NCI-H1436 (cell line): ENCODE data around the gene ATP6V0E2.
A peak's percentile ranks its signal among the peaks of the same experiment; 100 is the strongest.

Experiments
- DNase-seq: peaks from one replicate; lab custom pipeline; 2025; lab: John Stamatoyannopoulos, UW

Gene ATP6V0E2

DNA sequence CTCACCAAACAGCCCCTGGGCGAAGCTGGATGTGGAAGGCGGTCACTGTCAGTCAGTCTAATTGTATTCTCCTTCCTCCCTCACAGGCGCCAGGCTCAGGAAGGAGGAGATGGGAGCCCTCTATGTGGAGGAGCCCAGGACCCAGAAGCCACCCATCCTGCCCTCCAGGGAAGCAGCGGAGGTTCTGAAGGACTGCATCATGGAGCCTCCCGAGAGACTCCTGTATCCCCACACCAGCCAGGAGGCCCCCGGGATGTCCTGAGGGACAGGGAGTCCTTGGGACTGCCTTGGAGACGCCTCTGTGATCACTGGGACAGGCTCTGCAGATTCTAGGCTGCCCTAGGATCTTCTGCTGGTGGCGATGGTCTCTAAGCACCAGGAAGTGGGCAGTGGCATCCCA lies 9.7 kb upstream of the ATP6V0E2 start:
- no peak for DNase-seq

DNA sequence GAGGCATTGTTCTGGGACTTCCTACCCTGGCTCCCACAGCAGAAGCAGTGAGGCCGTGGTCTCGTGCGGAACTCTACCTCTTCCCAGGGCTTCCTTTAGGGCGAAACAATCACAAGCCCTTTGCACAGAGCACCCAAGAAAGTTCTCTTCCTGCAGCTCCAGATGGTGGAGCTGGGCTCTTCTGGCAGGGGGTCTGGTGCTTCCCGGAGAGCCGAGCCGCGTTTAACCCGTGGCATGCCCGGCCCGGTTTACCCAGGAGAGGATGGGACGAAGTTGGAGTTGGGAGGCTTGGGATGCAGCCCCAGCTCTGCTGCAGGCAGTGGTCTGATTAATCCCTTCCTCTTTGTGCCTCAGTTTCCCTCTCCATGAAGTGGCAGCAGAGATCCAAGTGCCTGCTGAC lies 9.0 kb upstream of the ATP6V0E2 start:
- no peak for DNase-seq

DNA sequence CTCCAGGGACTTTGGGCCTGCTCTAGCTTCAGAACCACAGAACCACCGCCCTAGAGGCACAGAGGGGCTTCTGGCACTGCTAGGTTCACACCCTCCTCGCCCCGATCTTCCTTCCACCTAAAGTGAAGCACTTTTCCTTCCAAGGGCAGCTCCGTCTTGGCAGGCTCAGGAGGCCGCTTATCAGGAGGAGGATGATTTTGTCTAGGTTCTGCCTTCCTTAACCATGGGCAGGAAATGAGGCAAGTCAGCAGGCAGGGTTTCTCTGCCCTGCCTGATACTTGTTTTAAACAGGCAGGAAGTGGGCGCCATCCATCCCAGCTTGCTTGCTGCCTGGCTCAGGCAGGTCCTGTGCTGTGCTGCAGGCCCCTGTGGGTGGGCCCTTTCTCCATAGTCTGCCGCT lies 8.3 kb upstream of the ATP6V0E2 start:
- no peak for DNase-seq

DNA sequence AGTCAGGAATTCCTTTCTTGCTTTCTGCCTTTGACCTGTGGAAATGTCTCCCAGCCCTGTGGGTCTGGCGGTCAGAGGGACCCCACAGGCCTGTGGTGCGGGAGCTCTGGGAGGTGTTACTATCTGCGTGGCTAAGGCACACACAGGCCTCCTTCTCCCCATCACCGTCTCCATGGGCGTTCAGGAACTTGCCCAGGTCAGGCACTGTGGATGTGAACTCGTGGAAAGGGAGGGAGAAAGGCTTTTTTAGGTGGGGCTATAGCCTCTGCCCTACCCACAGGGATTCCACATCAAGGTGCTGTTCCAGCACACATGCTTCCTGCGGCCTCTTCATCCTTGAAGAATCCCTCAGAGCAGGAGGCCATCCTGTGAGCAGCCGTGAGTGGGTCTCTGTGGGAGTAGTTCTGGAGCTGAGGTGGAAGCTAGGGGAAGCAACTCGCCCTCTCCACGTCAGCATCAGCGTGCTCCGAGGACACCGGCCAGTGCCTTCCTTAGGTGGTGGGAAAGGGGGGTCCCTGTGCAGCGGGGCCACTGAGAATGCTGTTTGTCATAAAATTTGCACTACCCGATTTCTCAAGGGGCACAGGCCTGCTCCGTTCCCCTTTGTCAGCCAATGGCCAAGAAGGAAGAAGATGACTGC lies 7.5 kb upstream of the ATP6V0E2 start:
- no peak for DNase-seq

DNA sequence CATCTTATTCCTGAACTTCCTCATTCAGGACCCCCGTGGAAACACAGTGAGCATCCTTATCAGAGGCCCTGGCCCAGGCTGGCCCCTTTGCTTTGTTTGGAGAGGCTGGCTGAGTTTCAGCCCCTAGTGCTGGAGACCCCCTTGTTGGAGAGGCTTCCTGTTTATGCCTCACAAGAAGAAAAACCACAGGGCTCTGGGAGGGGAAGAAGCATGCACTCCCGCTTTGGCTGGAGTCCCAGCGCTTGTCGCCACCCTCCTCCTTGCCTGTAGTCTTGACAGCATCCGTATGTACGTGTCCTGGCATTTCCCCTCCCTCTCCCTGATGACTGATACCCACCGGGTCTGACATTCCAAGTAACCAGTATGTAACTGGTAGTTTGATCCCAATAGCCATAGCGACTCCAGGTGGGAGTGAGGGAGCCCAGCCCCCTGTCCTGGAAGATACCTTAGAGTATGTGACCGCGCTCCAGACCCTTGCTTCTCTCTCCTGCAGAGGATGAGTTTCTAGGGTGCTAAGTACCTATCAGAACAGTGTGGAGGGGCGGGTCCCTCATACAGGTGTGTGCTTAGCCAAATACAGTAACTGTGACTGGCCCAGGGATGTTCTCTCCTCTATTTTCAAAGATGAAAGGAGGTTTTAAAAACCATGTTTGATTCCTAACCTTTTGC lies 6.9 kb upstream of the ATP6V0E2 start:
- DNase-seq = no peak

DNA sequence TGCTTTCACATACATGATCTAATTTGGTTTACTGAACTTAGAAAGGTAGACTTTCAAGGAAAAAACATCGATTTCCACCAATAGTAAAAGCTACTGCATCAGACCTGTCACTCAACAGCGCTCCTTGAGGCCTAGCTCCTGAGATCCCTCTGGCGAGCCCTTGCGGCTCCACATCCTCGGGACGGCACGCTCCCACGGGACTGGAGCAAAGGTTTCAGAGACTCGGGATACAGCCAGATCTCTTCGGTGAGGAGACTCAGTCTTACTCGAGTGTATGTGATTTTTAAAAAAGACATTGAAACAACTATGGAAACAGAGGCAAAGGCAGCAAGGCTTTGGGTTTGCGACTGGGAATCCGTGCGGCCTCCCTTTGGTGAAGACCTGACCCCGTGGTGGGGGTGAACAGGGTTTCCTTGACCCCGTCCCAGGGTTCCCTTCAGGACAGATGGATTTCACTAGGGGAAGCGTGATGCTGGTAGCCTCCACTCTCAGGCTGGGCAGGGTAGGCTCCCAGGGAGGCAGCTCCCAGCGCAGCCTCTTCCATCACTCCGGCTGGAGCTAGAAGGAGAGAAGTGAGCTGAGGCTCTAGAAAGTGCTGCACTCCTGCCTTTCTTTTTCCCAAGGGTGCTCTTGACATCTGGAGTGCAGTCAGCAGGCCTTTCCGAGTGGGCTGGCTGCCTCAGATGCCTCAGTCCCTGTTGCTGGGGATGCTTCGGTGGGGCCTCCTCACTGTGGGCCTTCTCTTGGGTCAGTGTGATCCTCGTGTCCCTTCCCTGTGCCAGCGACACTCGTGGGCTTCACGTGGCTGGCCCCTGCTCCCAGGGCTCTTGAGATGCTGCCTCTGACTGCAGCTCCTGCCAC lies 5.8 kb upstream of the ATP6V0E2 start:
- no peak for DNase-seq

DNA sequence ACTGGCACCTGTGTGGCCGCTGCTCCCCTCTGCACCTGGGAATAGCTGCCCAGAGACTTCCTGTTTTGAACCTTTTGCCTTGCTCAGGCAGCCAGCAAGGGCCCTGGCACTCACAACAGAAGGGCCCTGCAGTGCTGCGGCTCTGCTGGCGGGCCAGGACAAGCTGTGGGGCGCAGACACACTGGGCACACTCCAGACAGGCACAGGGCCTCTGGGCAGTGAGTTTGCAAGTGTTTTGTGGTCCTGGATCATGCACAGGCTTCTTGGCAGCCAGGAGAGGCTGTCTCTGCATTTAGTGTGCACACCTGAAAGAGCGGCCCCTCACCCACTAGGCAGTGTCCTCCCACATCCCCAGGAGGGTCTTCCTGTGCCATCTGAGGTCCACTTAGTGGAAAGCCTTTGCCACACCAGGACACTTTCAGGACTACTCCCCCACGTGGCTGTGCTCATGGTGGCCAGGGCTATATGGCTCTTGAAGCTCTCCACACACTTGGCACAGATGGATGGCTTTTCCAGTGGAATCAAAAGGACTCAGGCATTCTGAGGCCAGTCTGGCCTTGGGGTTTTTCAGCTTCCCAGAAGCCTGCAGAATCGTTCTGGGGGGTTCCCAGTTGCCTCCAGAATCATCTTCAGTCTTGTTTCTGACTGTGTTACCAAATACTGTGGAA lies 5.0 kb upstream of the ATP6V0E2 start:
- DNase-seq = no peak

DNA sequence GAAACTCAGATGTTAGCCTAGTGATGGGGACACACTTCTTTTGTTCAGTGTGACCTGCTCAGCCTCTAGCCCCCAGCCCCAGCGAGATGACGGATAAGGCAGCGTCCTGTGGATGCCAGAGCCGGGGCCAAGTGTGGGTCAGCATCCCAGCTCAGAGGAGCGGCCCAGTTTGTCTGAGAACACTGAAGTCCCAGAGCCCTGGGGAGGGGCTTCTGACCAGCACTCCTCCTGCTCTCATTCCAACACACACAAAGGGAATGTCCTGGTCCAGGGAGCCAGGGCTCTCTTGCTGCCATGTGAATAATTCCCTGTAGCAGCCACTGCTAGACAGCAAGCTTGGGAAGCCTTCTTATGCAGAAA lies 4.5 kb upstream of the ATP6V0E2 start:
- DNase-seq = no peak

DNA sequence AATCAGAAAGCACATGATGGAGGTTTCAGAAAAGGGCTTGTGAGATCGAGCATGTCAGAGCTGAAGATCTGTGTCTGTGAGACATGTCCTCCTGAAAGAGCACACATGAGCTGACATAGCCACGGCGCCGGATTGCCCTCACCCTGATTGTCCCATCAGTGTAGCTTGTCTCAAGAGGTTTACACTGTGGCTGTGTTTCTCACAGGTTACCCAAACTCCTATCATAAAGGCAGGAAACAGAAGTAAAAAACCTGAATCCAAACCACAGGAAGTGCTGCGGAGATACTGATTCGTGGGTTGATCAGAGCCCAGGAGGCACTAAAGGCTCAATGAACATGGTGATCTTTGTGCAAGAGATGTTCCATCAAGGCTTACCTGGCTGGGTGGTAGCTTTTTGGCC lies 3.9 kb upstream of the ATP6V0E2 start:
- DNase-seq = no peak

DNA sequence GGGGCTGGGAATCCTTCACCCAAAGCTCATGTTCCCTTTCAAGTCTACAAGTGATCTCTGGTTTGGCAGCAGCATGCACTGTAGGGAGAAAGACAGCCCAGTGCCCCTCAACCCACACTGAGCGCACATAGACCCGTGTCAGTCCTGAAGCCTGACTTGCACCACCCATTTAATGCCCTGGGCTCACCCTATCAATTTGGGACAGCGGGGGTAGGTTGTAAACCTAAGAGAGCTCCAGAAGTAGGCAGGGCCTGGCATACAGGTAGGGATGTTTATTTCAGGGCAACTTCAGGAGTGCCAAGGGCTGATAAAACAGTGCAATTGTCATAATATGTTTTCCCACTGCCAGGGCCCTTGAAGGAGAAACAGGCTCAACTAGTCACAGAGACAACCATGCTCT lies 3.5 kb upstream of the ATP6V0E2 start:
- DNase-seq = no peak

DNA sequence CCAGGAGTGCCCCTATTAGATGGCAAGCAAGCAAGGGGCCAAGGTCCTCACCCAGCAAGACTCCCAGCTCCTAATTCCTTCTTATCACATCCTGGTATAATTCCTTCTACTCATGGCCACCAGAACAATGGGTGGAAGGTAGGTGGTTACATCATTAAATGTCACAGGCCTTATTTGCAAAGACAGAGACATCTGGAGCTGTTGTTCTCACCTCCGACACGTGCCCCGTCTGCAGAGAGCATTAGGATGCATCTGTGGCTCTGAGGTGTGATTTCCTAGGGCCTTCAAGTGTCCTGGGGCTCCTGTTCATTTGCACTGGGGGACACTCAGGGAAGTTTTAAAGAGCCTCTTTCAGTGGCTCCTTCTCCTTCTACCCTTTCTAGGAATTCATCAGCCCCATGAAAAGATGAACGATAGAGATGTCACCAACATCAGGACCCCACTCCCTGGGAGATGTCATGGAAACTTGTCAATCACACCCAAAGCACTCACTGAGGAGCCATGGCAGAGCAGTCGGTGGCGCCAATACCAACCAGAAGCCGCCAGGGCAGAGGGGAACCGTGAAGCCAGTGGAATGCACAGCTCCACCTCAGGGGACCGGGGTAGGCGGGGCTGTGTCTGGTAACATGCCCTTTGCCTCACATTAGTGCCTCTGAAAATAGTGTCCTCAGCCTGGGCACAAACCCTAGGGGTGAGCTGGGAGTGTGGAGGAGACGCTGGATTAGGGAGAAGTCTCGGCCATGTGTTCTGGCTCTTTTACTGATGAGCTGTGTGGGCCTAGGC lies 2.9 kb upstream of the ATP6V0E2 start:
- no peak for DNase-seq

DNA sequence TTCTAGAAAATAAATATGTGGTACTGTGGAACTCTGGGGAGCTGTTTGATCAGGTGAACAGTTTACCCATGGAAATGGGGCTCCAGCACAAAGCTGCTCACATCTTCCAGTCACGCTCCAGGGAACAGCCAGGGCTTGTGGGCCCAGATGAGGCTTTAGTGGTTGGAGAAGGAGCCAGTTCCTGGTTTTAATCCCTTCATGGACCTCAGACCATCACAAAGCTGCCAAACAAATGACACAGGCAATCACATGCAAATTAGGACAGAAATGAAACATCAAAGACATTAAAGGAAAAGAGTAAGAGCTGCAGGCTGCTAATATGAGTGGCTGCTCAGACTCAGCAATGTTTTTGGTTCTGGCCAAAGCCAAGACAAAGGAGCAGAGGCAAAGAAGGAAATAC lies 2.2 kb upstream of the ATP6V0E2 start:
- DNase-seq = no peak

DNA sequence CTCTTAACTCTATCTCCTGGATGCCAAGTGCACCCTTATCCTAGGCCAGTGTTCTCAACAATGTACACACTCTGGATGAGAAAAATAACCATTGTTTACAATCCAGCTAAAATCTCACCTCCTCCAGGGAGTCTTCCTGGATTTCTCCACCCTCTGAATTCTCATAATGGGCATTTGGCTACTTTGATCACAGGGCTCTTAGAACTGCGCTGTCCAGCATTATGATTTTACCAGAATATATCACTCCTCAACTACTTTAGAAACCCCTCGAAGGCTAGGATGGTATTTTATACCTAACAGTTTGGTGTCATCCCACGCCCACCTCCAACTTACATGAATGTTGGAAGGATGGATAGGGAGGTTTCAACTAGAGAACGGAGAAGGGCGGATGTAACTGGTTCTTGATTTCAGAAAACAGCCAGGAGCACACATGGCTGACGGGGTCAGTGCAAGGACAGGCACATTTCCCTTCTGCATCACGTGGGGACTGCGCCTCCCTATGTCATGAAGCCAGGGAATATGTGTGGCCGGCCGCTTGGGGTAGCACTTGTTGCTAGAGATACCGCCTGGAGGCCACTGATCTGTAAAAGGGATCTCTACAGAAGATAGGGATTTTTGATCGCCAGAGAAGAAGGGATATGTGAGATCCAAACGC lies 1.2 kb upstream of the ATP6V0E2 start:
- peak; percentile 43 for DNase-seq

DNA sequence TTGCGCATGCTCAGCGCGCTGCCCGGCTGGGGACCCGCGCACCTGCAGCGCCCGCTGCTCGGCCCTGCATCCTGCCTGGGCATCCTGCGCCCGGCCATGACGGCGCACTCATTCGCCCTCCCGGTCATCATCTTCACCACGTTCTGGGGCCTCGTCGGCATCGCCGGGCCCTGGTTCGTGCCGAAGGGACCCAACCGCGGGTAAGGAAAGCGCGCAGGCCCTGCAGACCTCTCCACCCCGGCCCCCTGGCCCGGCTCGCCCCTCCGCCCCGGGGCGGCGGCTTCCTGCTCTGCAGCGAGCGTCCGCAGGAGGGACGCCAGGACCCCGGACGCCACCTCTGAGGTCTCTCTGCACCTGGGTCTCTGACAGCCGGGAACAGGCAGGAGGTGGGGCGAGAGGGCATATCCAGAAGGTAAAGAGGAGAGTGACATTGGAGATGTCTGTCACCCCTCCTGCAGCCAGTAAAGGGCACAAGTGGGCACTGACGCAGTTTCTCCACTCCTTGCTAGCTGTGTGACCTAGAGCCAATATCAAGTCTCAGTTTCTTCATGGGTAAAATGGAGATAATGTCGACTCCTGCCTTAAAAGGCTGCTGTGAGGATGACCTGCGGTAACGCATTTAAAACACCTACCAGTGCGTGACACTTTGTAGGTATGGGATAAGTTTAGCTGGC lies 338 bp downstream of the ATP6V0E2 start:
- no peak for DNase-seq

DNA sequence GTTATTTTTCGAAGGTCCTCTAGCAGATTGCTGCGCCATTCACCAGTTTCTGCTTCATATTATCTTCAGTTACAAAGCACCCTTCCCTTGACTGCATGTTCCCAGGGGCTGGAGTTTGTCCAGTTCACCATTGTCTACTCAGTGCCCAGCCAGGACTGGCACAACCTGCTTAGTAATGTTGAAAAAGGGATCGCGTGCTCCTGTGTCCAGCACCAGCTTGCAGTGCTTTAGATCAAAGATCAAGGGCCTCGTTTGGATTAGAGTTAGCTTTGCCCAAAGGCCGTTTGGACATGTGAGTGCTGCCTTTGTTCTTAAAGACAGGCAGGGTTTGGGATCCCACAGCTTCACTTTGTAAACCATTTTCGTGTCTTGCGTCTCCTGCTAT lies 867 bp downstream of the ATP6V0E2 start:
- DNase-seq = no peak

DNA sequence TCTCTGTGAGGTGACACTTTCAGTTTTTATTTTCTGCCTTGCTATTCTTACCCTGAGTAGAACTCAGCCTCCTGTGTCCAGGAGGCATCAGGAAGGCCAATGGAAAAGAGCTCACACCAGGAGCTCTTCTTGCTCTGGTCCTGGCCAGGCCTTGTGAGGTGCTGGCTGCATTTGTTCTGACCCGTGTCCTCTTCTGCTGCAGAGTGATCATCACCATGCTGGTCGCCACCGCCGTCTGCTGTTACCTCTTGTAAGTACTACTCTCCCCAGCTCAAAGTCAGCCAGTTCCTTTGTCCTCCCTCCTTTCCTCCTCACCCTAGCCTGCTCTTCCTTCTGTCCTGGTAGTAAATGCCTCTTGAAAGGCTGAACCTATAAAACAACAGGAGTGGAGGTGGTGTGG lies 1.6 kb downstream of the ATP6V0E2 start:
- DNase-seq = no peak

DNA sequence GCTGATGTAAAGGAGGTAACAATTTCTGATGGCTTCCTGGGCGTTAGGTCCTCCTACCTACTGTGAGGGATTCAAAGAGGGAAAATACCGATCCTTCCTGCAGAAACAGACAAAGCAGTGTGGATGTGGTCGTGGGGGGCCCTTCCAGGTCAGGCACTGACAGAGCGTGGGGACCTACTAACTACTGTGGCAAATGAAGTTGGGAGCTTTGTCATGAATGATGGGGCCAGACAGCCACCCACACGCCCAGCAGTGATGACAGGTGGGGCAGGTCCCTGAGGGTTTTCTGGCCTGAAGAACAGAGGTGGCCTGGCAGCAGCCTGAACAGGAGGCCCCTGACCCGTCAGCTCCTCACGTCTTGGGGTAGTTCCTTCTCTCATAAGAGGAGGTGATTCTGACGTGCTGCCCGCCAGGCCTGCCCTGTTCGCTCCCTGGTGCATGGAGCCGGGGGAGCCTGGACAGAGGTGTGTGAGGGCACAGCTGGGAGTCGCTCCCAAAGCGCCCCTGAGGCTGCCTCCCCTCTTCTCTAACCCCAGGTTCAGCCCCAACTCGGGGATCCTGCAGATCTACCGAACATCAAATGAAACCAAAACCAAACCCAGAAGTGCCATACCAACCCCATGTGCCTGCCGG lies 4.2 kb downstream of the ATP6V0E2 start:
- no peak for DNase-seq

DNA sequence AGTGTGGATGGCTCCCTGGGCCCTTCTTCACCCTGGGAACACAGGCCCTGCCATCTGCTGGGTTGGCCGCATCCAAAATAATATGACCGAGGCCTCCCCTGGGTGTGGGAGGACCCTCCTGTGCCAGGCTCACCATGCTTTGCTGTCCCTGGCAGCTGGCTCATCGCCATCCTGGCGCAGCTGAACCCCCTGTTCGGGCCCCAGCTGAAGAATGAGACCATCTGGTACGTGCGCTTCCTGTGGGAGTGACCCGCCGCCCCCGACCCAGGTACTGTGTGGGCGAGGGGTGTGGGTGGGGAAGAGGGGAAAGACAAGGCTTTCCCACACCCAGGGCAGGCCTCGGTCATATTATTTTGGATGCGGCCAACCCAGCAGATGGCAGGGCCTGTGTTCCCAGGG lies 4.8 kb downstream of the ATP6V0E2 start:
- no peak for DNase-seq

DNA sequence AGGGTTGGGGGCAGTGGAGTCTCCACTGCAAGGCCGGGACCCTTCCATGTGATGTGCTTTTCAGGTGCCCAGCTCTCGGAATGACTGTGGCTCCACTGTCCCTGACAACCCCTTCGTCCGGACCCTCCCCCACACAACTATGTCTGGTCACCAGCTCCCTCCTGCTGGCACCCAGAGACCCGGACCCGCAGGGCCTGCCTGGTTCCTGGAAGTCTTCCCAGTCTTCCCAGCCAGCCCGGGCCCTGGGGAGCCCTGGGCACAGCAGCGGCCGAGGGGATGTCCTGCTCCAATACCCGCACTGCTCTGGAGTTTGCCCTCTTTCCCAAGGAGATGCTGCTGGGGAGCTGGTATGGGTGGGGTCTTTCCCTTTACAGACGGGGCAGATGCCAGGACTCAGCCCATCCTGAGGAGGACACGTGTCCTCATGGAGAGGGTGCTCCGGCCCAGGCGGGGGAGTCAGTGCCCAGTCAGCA lies 5.5 kb downstream of the ATP6V0E2 start:
- DNase-seq = no peak
